ENCODE data around the gene SHOX.

SHOX gene

DNA sequence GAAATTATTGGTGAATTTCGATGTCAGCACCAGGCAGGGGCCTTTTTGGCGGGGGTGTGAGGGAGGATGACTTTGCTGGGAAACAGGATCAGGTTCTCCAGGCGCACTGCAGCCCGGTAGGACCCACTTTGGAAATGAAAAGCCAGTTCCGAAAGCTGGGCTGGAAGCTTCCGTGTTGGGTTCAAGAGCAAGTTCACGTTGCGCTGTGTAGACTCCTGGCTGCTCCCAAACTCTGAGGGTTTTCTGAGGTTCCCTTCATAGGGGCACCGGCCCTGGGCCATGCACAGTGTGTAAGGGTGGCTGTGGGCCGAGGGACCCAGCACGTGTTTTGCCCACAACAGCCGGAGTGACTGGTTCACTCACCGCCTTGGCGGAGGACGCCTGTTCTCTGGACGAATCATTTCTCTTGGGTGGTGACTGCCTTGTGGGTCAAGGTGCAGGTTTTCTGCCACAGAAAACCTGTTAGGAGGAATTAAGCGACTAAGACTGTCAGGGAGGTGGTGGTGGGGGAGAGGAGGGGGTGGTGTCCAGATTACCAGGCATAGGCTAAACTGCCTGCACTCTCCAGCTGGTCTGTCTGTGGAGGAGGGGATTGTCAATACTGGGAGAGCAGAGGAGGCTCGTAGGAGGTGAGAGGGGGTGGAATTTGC is 8.0 kb downstream of the SHOX start:
- DNase-seq, result peak; percentile 51

DNA sequence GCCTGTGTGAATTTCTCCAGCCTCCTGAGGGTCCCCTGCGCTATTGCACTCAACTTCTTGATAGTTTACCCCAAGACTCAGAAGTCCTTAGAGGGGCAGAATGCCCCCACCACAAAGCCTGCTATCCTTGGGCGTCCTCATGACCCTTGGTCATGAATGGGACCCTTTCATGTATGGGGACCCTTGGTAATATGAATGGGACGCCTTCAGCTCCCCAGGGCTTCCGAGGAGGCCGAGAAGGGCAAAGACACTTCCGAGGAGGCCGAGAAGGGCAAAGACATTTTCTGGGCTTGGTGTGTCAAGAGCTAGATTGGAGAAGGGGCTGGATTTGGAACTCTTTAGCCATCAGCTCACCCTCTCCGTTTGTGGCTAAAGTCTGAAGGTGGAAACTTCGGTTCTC is 8.6 kb downstream of the SHOX start:
- no peak for DNase-seq

DNA sequence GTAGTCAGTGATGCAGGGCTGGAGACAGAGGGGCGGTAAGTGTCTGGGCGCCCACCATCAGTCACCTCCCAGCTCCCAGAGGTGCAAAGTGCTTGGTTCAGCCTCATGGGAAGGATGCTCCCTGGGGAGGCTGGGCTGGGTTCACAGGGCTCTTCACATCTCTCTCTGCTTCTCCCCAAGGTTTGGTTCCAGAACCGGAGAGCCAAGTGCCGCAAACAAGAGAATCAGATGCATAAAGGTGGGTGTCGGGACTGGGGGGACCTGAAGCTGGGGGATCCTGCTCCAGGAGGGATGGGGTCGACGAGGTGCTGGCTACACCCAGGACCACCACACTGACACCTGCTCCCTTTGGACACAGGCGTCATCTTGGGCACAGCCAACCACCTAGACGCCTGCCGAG is 10.1 kb downstream of the SHOX start:
- peak; percentile 28 for DNase-seq

DNA sequence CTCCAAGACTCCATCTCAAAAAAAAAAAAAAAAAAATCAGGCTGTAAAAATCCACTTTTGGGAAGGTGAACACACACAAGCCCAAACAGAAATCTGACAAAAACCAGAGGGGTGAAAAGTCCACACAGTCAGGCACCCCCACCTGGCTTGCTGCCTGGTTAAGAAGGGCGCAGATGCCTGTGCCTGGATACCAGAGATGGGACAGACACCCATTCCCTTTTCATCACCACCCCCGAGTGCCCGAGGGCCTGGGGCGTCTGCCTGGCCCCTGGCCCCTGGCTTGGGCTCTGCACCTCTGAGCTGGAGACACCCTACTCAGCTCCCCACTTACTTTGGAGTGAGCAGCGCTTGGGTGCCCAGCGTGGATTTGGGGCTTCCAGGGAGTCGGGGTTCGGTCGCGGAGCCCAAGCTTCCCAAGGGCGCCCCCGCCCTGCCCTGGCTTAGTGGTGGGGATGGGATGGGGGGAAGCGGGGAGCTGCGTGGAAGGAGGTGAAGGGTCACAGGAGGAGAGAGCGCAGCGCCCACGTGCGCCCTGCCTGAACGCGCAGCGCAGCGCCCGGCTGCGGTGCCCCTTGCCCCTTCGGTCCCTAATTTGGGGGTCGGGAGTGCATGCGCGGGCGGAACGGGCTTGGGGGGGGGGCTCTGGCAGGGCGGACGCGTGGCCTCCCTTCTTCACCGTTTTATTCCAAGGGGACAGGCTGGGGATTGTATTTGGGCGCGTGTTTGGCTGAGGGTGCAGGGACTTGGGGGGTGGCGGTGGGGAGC is 11.3 kb downstream of the SHOX start:
- DNase-seq, result peak; percentile 27

DNA sequence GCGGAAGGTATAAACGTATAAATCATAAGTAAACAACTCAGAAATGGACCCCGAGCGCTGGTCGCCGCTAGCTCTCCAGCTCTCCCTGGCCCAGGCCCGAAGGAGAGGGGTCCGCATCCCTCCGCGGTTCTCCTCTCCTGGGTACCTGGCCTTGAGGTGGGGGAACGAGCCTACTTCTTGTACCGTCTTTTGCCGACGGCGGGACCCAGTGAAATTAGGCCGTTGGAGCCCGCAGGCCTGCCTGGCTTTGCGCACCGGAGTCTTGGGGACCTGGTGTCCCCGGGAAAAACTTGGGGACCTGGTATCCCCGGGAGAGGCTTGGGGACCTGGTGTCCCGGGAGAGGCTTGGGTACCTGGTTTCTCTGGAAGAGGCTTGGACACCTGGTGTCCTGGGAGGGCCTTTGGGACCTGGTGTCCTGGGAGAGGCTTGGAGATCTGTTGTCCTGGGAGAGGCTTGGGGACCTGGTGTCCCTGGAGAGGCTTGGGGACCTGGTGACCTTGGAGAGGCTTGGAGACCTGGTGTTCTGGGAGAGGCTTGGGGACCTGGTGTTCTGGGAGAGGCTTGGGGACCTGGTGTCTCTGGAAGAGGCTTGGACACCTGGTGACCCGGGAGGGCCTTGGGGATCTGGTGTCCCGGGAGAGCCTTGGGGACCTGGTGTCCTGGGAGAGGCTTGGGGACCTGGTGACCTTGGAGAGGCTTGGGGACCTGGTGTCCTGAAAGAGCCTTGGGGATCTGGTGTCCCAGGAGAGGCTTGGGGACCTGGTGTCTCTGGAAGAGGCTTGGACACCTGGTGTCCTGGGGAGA is 12.0 kb downstream of the SHOX start:
- DNase-seq, result peak; percentile 48

DNA sequence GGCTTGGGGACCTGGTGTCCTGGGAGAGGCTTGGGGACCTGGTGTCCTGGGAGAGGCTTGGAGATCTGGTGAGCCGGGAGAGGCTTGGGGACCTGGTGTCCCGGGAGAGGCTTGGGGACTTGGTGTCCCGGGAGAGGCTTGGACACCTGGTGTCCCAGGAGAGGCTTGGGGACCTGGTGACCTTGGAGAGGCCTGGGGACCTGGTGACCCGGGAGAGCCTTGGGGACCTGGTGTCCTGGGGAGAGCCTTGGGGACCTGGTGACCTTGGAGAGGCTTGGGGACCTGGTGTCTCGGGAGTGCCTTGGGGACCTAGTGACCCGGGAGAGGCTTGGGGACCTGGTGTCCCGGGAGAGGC is 12.6 kb downstream of the SHOX start:
- DNase-seq, result peak; percentile 34

DNA sequence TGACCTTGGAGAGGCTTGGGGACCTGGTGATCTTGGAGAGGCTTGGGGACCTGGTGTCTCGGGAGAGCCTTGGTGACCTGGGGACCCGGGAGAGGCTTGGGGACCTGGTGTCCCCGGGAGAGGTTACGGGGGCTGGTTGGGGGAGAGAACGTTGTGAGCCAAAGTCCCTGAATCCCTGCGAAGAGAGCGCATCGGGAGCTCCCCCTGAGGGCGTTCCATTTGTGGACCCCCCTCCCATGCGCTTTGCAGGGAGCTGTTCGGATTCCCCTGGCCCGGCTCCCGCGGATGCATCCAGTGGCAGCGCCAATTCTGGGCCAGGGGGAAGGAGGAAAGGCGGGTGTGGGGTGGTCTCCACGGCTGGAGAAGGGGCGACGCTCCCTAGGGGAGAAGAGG is 13.3 kb downstream of the SHOX start:
- DNase-seq, result peak; percentile 51

DNA sequence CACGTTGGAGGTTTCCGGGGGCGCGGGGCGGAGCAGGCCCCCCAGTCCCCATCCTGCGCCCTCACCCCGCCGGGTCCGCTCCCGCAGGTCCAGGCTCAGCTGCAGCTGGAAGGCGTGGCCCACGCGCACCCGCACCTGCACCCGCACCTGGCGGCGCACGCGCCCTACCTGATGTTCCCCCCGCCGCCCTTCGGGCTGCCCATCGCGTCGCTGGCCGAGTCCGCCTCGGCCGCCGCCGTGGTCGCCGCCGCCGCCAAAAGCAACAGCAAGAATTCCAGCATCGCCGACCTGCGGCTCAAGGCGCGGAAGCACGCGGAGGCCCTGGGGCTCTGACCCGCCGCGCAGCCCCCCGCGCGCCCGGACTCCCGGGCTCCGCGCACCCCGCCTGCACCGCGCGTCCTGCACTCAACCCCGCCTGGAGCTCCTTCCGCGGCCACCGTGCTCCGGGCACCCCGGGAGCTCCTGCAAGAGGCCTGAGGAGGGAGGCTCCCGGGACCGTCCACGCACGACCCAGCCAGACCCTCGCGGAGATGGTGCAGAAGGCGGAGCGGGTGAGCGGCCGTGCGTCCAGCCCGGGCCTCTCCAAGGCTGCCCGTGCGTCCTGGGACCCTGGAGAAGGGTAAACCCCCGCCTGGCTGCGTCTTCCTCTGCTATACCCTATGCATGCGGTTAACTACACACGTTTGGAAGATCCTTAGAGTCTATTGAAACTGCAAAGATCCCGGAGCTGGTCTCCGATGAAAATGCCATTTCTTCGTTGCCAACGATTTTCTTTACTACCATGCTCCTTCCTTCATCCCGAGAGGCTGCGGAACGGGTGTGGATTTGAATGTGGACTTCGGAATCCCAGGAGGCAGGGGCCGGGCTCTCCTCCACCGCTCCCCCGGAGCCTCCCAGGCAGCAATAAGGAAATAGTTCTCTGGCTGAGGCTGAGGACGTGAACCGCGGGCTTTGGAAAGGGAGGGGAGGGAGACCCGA is 14.0 kb downstream of the SHOX start:
- DNase-seq, result peak; percentile 59

DNA sequence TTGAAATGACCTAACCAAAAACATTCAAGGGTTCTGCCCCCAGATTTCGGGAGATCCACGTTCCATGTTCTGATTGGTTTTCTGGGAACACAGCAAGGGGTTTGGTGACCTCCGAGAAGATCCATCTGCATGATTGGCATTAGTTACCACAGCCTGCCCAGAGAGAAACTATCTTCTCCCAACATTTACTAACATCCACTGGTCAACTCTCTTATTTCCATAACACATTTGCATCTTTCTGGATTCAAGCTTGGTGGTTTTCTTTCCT is 15.6 kb downstream of the SHOX start:
- DNase-seq, result peak; percentile 27

DNA sequence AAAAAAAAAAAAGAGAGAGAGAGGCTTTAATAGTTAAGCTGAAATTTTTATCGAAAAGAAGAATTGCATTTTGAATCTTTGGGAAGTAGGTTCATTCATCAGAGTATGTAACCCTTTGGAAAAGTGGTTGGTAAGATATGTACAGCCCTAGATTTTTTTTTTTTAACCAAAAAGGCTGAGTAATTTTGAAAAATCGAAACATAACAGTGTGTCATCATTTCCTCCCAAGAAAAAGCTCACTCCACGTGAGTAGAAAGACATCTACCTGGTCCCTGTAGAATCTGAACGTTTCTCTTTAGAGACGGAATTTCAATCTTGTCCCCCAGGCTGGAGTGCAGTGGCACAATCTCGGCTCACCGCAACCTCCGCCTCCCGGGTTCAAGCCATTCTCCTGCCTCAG is 16.2 kb downstream of the SHOX start:
- no peak for DNase-seq

DNA sequence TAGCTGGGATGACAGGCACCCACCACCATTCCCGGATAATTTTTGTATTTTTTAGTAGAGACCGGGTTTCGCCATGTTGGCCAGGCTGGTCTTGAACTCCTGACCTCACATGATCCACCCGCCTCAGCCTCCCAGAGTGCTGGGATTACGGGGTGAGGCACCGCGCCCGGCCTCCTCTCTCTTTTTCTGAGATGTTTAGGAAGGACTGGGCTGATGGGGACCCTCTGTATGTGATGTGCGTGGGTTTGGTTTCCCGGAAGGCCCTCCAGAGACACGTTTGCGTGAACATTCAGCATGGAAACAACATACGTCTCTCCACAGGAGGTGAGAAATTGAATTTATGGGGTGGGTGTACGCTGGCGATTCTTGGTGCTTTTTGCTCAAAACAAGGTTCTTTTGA is 18.6 kb downstream of the SHOX start:
- peak; percentile 38 for DNase-seq

DNA sequence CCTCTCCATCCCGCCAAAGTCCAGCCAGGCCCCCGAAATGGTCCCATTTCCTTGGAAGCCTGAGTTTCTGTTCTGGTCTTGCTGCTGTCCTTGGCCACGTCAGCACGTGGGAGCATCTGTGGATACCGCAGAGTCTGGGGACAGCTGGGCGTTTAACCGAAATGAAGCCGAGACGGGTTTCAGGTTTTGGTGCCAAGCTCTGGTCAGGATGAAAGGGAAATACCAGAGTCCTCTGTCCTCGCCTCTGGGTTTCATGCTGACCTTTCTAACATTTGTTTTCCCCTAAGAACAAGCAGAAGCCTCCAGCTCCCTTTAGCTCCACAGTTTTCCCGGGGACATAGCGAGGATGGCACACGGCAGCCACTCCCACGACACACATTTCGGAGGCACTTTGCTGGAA is 19.7 kb downstream of the SHOX start:
- DNase-seq, result peak; percentile 65

DNA sequence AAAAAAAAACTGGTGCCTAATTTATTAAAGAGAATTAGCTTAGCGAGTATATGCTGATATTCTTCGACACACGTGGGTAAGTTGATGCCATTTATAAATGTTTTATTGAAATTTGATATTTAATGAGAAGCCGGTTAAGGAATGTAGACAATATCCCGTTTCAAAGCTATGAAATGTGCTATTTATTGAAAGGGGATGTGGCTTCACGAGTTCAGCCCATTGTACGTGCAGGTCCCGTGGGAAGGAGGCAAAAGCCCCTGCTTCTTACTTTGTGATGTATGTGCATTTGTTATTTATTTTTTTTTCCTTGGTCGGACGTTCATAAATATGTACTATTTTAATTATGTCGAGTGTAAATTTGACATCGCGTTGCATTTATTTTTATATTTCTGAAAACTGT is 20.2 kb downstream of the SHOX start:
- DNase-seq, result peak; percentile 25

DNA sequence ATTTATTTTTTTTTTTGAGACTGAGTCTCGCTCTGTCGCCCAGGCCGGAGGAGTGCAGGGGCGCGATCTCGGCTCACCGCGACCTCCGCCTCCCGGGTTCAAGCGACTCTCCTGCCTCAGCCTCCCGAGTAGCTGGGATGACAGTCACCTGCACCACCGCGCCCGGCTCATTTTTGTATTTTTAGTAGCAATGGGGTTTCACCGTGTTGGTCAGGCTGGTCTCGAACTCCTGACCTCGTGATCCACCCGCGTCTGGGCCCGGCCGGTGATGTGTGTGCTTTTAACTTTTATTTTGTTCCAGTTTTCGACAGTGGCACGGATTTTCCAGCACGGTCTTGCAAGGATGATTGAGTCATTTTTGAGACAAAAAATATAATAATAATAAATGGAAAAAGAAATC is 21.3 kb downstream of the SHOX start:
- peak; percentile 36 for DNase-seq

DNA sequence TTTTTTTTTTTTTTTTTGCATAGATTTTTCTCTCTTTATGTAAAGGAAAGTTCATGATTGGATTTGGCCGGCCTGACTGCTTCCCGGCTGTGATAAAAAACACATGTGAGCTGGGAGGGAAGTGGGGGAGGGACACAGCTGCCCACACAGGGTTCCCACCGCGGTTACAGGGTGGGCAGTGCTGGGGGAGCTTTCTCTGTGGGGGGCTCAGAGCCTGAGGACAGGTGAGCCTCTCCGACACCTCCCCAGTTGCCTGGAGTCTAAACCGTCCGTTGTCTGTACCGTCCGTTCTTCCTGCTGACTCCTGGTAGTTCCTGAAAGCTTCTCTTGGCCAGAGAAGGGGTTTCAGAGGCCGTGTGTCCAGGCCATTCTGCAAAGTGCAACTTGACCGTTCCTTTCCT is 21.8 kb downstream of the SHOX start:
- DNase-seq, result peak; percentile 83

DNA sequence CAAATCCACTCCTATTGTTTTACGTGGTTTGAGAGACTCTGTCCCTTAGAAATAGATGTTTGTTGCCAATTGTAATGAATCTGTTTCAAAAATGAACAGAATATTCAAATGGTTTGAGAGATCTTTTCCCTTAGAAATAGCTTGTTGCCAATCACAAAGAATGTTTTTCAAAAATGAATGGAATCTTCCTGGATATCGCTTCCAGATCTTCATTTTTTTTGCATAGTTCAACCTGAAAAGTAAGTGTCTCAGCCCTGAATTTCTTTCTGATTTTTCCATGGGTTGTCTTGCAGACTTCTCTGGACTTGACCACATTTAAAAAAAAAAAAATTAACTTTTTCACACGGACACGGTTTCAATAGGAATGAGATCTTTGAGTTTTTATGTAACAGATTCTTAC is 22.7 kb downstream of the SHOX start:
- DNase-seq, result no peak

DNA sequence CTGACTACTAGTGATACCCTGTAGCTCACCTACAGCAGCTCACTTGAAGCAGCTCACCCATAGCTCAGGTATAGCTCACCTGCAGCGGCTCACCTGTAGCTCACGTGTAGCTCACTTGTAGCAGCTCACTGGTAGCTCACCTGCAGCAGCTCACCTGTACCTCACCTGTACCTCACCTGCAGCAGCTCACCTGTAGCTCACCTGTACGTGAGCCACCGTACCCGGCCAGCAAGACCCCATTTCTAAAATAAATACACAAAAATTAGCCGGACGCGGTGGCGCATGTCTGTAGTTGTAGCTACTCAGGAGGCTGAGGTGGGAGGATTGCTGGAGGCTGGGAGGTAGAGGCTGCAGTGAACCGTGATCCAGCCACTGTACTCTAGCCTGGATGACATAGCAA is 30.6 kb downstream of the SHOX start:
- peak; percentile 15 for DNase-seq

DNA sequence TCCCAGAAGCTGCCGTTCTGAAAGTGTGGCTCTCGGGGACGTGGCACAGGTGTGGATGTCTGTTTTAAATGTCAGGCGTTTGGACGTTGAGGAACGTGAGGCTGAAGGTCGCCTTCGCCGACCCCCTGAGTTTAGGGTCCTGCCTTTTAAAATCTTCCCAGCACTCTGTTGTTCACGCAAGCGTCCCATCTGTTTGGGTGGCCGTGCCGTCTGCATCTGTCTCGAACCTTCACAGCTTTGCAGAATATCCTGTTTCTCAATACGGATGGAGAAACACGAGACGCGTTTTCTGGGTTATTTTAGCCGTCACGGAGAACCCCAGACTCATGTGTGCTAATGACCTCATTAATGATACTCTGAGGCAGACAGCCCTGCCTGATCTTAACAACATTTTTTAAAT is 31.5 kb downstream of the SHOX start:
- peak; percentile 30 for DNase-seq

DNA sequence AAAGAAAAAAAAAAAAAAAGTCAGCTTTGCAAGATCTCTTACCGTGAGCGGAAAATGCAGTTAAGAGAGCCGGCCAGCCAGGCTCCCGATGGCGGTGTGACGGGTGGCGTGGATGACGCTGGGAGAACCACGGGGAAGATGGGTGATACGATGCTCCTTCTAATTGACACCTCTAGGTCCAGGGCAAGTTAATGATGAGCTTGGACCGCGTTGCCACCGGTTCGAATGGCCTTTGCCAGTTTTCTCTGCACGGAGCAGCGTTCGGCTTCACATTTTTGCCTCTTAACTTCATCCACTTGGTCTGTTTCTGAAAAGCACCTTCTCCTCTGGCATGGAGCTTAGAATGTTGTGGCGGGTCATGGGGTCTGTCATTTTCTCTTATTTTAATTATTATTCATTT is 33.2 kb downstream of the SHOX start:
- DNase-seq, result peak; percentile 4

DNA sequence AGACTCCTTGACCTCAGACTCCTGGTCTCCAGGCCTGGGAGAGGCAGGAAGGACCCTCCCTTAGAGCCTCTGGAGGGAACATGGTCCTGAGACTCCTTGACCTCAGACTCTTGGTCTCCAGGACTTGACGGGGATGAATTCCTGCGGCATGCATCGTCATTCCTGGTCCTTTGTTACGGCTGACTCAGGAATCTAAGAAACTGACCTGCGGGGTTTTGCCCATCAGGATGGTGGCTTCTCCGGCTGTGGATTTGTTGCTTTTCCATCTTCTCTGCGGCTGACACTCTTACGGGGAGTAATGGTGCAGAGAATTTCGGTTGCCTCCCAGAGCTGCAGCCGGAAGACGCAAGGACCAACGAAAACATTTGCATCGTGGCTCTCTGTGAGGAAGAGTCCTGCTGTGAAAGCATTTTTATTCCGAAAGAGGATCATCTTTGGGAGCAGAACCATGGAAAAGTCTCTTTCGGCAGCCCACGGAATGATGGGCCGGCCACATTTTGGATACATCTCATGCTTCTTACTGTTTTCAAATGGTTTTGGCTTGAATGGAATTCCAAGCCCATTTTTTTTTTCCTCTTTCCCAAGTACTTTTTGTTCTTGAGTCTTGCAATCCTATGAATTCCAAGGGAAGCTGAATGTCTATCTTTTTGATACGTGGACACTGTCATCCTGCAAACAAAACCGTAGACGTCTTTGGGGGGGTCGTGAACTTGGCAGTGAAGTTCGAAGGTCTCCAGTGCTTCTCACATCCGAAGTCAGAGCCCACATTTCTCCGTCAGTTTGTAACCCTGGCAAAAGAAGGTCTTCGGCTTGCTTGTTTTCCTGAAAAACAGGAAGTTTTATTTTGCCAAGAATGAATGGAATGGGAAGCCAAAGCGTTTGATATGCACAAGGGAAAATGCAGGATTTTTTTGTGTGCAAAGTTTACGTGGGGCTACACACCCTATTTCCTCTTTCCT is 36.5 kb downstream of the SHOX start:
- DNase-seq, result peak; percentile 53

DNA sequence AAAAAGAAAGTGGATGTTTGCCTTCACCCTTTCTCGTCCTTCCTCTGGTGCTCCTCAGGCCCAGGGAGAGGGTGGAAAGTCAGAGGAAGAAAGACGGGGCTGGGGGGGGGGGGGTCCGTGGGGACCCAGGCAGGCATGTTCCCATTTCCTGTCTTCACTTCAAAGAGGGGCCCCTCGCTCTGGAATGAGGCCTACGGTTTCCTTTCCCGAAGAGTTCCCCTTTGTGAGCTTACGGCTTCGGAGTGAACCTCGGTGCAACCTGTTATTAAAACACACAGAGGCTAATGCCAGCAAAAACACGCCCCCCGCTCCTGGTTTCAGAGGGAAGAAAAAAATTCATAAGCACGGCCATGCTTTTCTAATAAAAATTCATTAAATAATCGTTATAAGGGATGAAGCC is 40.1 kb downstream of the SHOX start:
- peak; percentile 59 for DNase-seq

DNA sequence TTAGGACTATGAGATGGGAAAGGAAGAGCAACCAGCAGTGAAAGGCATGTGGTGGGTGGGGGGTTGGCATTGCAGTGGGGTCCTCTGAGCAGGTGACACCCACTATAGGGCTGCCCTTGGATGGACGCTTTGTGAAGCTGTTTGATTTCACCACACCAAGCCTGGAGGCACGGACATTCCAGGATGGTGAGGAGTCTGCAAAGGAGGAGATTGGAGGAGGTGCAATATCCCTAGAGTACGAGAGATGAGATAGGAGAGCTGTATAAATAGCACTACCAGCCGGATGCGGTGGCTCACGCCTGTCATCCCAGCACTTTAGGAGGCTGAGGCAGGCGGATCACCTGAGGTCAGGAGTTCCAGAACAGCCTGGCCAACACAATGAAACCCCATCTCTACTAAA is 42.3 kb downstream of the SHOX start:
- no peak for DNase-seq
